Measurements from ENCODE around the gene ZNF143. TPM values are rescaled to one million over a fixed set of nuclear protein-coding genes. Genes with fewer than 3 reads are reported as not detected.

The ZNF143 gene
- total RNA-seq, 3 donors from 2014 or later (not counting 1 experiment from before 2014, with no cell fraction given), result 27.4 to 32.7 (median 32.6) TPM

DNA sequence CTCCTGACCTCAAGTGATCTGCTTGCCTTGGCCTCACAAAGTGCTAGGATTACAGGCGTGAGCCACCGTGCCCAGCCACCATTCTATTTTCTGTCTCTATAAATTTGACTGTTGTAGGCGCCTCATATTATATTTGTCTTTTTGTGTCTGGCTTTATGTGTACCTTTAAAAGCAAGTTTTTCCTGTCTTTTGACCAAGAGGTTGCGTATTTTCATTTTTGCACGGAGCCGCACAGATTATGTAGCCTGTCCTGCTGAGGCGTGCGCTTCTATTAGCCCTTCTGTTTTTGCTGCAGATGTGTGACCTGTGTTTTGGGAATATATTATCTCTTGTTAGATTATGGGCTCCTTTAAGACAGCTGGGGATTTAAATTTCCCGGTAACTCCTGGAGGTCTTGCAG lies 72.2 kb downstream of the ZNF143 start:
- no peak for ATAC-seq

DNA sequence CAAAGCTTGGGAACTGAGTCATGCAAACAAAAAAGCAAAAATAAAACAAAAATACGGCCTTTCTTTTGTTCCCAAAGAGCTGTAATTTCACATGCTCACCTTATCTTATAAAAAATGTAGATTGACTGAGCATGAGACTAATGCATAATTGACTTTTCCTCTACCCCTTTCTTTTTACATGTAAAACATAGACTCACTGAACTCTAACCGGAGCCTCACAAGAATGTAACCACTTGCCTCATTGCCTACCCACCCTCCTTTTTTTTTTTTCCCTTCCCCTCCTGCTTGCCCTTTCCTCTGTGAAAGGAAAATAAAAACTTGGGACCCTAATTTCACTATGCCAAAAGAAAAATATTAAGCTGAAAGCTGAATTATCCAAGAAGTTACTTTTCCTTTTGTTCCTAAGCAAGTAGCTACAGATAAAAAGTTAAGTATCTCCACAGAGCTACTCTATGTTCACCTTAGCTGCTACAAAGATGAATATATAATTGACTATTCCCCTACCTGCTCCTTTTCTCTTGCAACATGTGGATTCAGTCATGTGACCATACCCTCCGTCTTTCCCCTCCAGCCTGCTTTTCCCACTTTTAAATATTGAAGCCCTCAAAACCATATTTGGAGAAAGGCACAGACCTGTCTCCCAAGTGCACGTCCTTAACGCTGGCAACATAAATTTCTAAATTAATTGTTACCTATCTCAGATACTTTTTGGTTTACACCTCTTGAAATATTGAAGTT lies 73.1 kb downstream of the ZNF143 start:
- TF ChIP-seq, protein P1, sequence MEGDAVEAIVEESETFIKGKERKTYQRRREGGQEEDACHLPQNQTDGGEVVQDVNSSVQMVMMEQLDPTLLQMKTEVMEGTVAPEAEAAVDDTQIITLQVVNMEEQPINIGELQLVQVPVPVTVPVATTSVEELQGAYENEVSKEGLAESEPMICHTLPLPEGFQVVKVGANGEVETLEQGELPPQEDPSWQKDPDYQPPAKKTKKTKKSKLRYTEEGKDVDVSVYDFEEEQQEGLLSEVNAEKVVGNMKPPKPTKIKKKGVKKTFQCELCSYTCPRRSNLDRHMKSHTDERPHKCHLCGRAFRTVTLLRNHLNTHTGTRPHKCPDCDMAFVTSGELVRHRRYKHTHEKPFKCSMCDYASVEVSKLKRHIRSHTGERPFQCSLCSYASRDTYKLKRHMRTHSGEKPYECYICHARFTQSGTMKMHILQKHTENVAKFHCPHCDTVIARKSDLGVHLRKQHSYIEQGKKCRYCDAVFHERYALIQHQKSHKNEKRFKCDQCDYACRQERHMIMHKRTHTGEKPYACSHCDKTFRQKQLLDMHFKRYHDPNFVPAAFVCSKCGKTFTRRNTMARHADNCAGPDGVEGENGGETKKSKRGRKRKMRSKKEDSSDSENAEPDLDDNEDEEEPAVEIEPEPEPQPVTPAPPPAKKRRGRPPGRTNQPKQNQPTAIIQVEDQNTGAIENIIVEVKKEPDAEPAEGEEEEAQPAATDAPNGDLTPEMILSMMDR (IDR thresholded peaks at IDR 0.05), result no peak
- H3K36me3 Mint-ChIP-seq, result no peaks in the 10 kb centered on the region
- H3K4me3 ChIP-seq (ENCODE audit: low read length), result no peak overlapping the region
- no peaks in the 10 kb centered on the region for H3K9me3 Mint-ChIP-seq
- no peaks in the 10 kb centered on the region for H3K4me1 ChIP-seq (ENCODE audit: control insufficient read depth, insufficient read depth, low read length)
- H3K4me3 Mint-ChIP-seq, result no peak overlapping the region
- 91% methylated on average over 4 of the region's 5 CpGs for WGBS (ENCODE audit: insufficient coverage)
- intact Hi-C loops (cut with micrococcal nuclease), result loop anchor here (10.0 kb wide), 1 partner anchor 771 kb away; the partner anchor contains the start of gene ADM
- no peaks in the 10 kb centered on the region for H3K27me3 Mint-ChIP-seq (ENCODE audit: low read depth in 2 of 2)
- no peaks in the 10 kb centered on the region for H3K9me3 ChIP-seq (ENCODE audit: control insufficient read depth, insufficient read depth, low read length)
- no peak for DNase-seq
- no peaks in the 10 kb centered on the region for H3K27me3 ChIP-seq (ENCODE audit: control insufficient read depth, insufficient read depth, low read length)
- no peaks in the 10 kb centered on the region for H3K4me1 Mint-ChIP-seq
- no peak overlapping the region for H3K27ac Mint-ChIP-seq
- no peak overlapping the region for H3K27ac ChIP-seq (ENCODE audit: low read length)
- H3K36me3 ChIP-seq (ENCODE audit: control insufficient read depth, insufficient read depth, low read length), result no peaks in the 10 kb centered on the region
- no peak for ATAC-seq

More for the DNA sequence above, 72.2 kb downstream of the ZNF143 start:
- TF ChIP-seq, protein P1 (IDR thresholded peaks at IDR 0.05), result no peak
- no peaks in the 10 kb centered on the region for H3K4me1 Mint-ChIP-seq
- no peak for DNase-seq
- H3K27ac ChIP-seq (ENCODE audit: low read length), result no peak overlapping the region
- no peak overlapping the region for H3K4me3 ChIP-seq (ENCODE audit: low read length)
- intact Hi-C loops (cut with micrococcal nuclease), result loop anchor here (10.0 kb wide), 1 partner anchor 772 kb away; the partner anchor contains the start of gene ADM
- peaks cover 6% of the 10 kb centered on the region for H3K36me3 ChIP-seq (ENCODE audit: control insufficient read depth, insufficient read depth, low read length)
- 95% methylated on average over 9 of the region's 9 CpGs for WGBS (ENCODE audit: insufficient coverage)
- no peak overlapping the region for H3K4me3 Mint-ChIP-seq
- H3K27me3 ChIP-seq (ENCODE audit: control insufficient read depth, insufficient read depth, low read length), result no peaks in the 10 kb centered on the region
- H3K4me1 ChIP-seq (ENCODE audit: control insufficient read depth, insufficient read depth, low read length), result no peaks in the 10 kb centered on the region
- no peaks in the 10 kb centered on the region for H3K9me3 ChIP-seq (ENCODE audit: control insufficient read depth, insufficient read depth, low read length)
- no peak overlapping the region for H3K27ac Mint-ChIP-seq
- no peaks in the 10 kb centered on the region for H3K27me3 Mint-ChIP-seq (ENCODE audit: low read depth in 2 of 2)
- H3K9me3 Mint-ChIP-seq, result no peaks in the 10 kb centered on the region
- no peaks in the 10 kb centered on the region for H3K36me3 Mint-ChIP-seq

DNA sequence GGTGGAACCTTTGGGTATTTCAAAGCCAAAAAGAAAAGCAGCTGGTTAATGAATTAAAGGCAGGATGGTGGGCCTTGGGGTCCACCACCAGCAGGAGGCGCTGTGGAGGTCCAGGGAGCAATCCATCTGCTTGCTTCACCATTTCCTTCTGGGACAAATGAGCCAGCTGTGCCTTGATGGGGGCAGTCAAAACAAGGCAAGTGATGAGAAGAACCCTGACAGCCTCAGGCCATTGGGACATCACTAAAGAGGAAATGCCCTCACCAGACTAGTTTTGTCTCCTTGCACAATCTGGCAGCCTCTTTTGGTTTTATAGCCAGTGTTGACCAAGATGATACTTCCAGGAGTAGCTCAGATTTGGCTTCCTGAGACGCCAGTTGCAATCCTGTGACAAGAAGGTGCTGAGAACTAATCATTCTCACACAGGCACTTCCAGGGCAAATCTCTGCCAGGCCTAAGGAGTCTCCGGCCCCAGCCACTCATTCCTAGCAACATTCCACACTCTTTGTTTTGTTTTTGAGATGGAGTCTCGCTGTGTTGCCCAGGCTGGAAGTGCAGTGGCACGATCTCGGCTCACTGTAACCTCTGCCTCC lies 74.5 kb downstream of the ZNF143 start:
- Histone ChIP-seq H3K4me3 (ENCODE audit: low read length) (no peak overlapping the region), H3K36me3 (ENCODE audit: control insufficient read depth, insufficient read depth, low read length) (no peaks in the 10 kb centered on the region), H3K4me1 (ENCODE audit: control insufficient read depth, insufficient read depth, low read length) (no peaks in the 10 kb centered on the region), H3K9me3 (ENCODE audit: control insufficient read depth, insufficient read depth, low read length) (no peaks in the 10 kb centered on the region), H3K27ac (ENCODE audit: low read length) (no peak overlapping the region), H3K27me3 (ENCODE audit: control insufficient read depth, insufficient read depth, low read length) (no peaks in the 10 kb centered on the region)
- H3K4me3 Mint-ChIP-seq, result no peak overlapping the region
- 69% methylated on average over 6 of the region's 6 CpGs for WGBS (ENCODE audit: insufficient coverage)
- no peaks in the 10 kb centered on the region for H3K36me3 Mint-ChIP-seq
- intact Hi-C loops (cut with micrococcal nuclease), result loop anchor here (1.0 to 10.0 kb wide), 3 partner anchors 78 to 770 kb away; partner anchors contain the start of gene ADM
- no peak overlapping the region for H3K27ac Mint-ChIP-seq
- no peaks in the 10 kb centered on the region for H3K27me3 Mint-ChIP-seq (ENCODE audit: low read depth in 2 of 2)
- DNase-seq (peak; percentile 77 to 87), ATAC-seq (peak; percentile 69 to 84 (median 78))
- H3K9me3 Mint-ChIP-seq, result no peaks in the 10 kb centered on the region
- TF ChIP-seq, protein P1 (IDR thresholded peaks at IDR 0.05), result peak; percentile 89
- no peaks in the 10 kb centered on the region for H3K4me1 Mint-ChIP-seq

Data from natural killer cell (primary cell).